Mammary epithelial cell (primary cell): ENCODE data around the gene PTGIS.

ENCODE experiments used
- CTCF ChIP-seq, 2 donors: IDR thresholded peaks in 1 of 2; conservative IDR thresholded peaks in 1 of 2; 2 replicates each; pipeline ENCODE4 v1.5.1; 2011 to 2012; ENCODE audit warnings: inconsistent platforms in 2 of 2, low read length in 2 of 2, mild to moderate bottlenecking in 2 of 2, control low read depth in 1 of 2, low read depth in 1 of 2; ENCODE audit not compliant: insufficient read depth in 1 of 2; ENCODE audit errors: extremely low read depth in 1 of 2
- EZH2 ChIP-seq: IDR thresholded peaks from 2 replicates; pipeline ENCODE4 v1.6.1; 2012; ENCODE audit warnings: low read length, inconsistent platforms, borderline replicate concordance

GRCh38 chr20:49595346-49595745, 27.4 kb upstream of the PTGIS start:
- no peak for TF ChIP-seq CTCF (conservative IDR thresholded peaks at IDR 0.05 in 1 of 2, IDR thresholded peaks at IDR 0.05 in 1 of 2; ENCODE audit: extremely low read depth in 1 of 2, insufficient read depth in 1 of 2, low read depth in 1 of 2, low read length in 2 of 2)
- no peak for TF ChIP-seq EZH2
